Tibial nerve (tissue), 4 donors: ENCODE data around the gene NPLOC4. TPM values are rescaled to one million over a fixed set of nuclear protein-coding genes. Genes with fewer than 3 reads are reported as not detected.

Experiments used
- DNase-seq, 2 donors: peaks; one replicate each; pipeline ENCODE4 v3.0.0-alpha.2; 2019; ENCODE audit warnings: low spot score in 2 of 2
- H3K27ac ChIP-seq, 4 donors: fragments of 200-600 bp; sonication (generic) in 3 of 4; one replicate each; pipeline ENCODE4 v1.5.1; 2017 to 2019; ENCODE audit warnings: mild to moderate bottlenecking in 1 of 4
- H3K27me3 ChIP-seq, 2 donors: fragments of 200-600 bp; sonication (generic) in 1 of 2; one replicate each; pipeline versions ENCODE4 v1.5.1 to v1.6.0; 2017 to 2019
- H3K36me3 ChIP-seq, 3 donors: fragments of 200-600 bp; sonication (generic); one replicate each; pipeline ENCODE4 v1.5.1; 2018 to 2019
- H3K4me1 ChIP-seq, 4 donors: fragments of 200-600 bp; sonication (generic) in 3 of 4; one replicate each; pipeline ENCODE4 v1.5.1; 2017 to 2019
- H3K4me3 ChIP-seq, 4 donors: fragments of 200-600 bp; sonication (generic) in 3 of 4; one replicate each; pipeline ENCODE4 v1.5.1; 2017 to 2019; ENCODE audit warnings: mild to moderate bottlenecking in 1 of 4, moderate library complexity in 1 of 4
- H3K9me3 ChIP-seq, 4 donors: fragments of 200-600 bp; sonication (generic) in 3 of 4; one replicate each; pipeline ENCODE4 v1.5.1; 2017 to 2019
- EP300 ChIP-seq, 2 donors: sonication (generic); formaldehyde crosslinking; IDR thresholded peaks; one replicate each; pipeline ENCODE4 v1.6.1; 2017; ENCODE audit warnings: antibody characterized with exemption in 2 of 2, mild to moderate bottlenecking in 1 of 2
- POLR2A ChIP-seq, 2 donors: fragments of 450-650 bp; IDR thresholded peaks; one replicate each; pipeline ENCODE4 v1.6.1; 2017; ENCODE audit warnings: antibody characterized with exemption in 2 of 2, mild to moderate bottlenecking in 2 of 2, moderate library complexity in 2 of 2
- WGBS, 2 donors: methylation state at CpG; one replicate each; pipeline ENCODE4 v1.1.5; 2018; 5-methylcytosine and 5-hydroxymethylcytosine counted together
- total RNA-seq, 4 donors: library from RNA; depleted of rRNA; stranded (reverse); fragments of >200 nt; gene quantifications; one replicate each; pipeline ENCODE4 v1.1.0, GENCODE V29; 2016
- TF ChIP-seq, protein P1 (sequence below), 5 experiments: fragments of 200-600 bp in 3 of 5; fragments of 450-650 bp in 2 of 5; sonication (generic) in 3 of 5; IDR thresholded peaks; one replicate each; pipeline ENCODE4 v1.5.1; 2016 to 2019; ENCODE audit warnings: antibody characterized with exemption in 5 of 5, mild to moderate bottlenecking in 3 of 5, moderate library complexity in 2 of 5

NPLOC4 gene
- total RNA-seq, 4 donors from 2014 or later, result 51.1 to 79.2 (median 62.1) TPM

DNA sequence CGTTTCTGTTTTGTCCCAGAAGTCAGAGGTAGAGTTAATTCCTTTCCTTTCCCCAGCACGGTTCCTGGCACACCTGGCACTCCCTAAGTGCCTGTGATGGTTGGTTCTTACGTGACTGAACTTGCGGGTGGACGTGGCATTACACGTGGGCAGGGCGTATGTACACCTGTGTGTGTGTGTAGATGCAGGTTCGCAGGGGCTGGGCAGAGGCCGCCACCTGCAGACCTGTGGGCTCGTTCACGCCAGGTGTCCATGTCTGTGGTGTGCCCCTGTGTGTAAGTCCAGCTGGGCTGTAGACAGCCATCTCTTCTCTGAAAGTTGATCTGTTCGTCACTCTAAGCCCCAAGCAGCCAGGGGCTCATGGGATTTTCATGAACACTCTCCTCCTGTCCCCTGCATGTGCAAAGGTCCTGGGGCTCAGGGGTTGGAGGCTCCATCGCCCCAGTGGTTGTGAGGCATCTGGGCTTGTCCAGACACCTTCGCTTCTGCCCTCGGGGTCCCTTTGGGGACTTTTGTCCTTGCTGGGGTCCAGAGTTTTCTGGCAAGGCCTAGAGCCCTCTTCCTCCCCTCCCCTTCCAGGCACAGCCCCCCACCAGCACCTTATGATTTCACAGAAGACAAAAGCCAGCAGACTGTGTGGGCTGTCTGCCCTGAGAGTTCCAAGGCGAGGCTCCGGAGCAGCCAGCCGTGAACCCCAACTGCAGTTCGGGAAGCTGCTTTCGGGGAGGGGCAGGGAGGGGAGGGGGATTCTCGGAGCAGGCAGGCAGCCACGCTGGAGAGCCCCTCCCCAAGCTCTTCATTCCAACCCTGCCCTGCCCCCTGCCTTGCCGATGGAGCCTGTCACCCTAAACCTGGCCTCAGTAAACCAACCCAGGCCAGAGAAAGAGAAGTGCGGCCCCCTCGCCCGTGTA lies 114.2 kb downstream of the NPLOC4 start:
- Histone ChIP-seq H3K27me3 (peaks cover 0 to 51% of the 10 kb centered on the region in 2 donors), H3K4me3 (no peak overlapping the region), H3K27ac (no peak overlapping the region), H3K9me3 (no peaks in the 10 kb centered on the region), H3K4me1 (peaks cover 0 to 34% (median 20%) of the 10 kb centered on the region in 4 donors), H3K36me3 (no peaks in the 10 kb centered on the region)
- WGBS, 2 donors, result 61 to 64% methylated on average over 24 to 26 of the region's 26 CpGs
- no peak for DNase-seq
- TF ChIP-seq, protein P1, sequence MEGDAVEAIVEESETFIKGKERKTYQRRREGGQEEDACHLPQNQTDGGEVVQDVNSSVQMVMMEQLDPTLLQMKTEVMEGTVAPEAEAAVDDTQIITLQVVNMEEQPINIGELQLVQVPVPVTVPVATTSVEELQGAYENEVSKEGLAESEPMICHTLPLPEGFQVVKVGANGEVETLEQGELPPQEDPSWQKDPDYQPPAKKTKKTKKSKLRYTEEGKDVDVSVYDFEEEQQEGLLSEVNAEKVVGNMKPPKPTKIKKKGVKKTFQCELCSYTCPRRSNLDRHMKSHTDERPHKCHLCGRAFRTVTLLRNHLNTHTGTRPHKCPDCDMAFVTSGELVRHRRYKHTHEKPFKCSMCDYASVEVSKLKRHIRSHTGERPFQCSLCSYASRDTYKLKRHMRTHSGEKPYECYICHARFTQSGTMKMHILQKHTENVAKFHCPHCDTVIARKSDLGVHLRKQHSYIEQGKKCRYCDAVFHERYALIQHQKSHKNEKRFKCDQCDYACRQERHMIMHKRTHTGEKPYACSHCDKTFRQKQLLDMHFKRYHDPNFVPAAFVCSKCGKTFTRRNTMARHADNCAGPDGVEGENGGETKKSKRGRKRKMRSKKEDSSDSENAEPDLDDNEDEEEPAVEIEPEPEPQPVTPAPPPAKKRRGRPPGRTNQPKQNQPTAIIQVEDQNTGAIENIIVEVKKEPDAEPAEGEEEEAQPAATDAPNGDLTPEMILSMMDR (IDR thresholded peaks at IDR 0.05), result no peak
- no peak for TF ChIP-seq EP300 (IDR thresholded peaks at IDR 0.05)
- TF ChIP-seq POLR2A (IDR thresholded peaks at IDR 0.05), result no peak

DNA sequence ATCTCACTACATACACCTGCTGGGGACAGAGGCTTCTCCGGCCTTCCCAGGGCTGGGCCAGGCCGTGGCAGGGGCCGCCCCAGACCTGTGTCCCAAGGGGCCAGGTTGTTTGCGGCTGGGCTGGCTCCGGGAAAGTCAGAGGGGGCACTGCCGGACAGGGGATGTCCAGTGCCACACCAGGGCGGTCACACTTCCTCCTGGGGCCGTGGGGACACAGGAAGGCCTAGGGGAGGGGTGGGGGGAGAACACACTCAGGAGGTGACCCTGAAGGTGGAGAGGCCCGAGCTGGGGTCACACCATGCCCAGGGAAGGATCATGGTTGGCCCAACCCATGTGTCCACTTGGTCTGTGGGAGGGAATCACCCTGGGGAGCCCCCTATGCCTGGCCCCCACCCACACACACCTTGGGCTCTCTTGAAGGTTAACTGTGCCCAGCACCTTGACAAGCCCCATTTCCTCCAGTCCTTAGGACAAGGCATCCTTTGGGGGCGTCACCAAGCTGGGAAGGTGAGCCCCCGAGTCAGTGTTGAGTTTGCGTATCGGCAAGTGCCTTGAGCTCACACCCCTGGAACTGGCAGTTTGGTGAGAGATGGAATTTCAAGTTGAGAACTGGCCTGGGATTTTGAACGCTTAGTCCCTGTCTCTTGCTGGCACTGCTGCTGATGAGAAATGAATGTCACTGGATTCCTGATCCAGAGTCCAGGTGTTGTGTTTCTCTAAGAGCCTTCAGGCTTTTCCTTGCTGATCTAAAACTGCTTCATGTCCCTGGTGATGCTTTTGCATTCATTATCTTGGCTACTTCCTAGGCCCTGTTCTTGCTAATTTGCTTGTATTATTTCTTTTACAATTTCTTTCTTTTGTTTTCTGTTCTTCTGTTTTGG lies 116.7 kb downstream of the NPLOC4 start:
- H3K27me3 ChIP-seq, result peaks cover 0 to 26% of the 10 kb centered on the region in 2 donors
- peak overlapping the region in 1 of 4 donors; percentile 64 for H3K27ac ChIP-seq
- H3K4me1 ChIP-seq, result peaks cover 0 to 55% (median 42%) of the 10 kb centered on the region in 4 donors
- WGBS, 2 donors, result 65 to 69% methylated on average over 13 to 14 of the region's 14 CpGs
- DNase-seq, result no peak
- no peaks in the 10 kb centered on the region for H3K9me3 ChIP-seq
- no peak overlapping the region for H3K4me3 ChIP-seq
- TF ChIP-seq, protein P1 (IDR thresholded peaks at IDR 0.05), result no peak
- TF ChIP-seq POLR2A (IDR thresholded peaks at IDR 0.05) (no peak), EP300 (IDR thresholded peaks at IDR 0.05) (no peak)
- H3K36me3 ChIP-seq, result no peaks in the 10 kb centered on the region

DNA sequence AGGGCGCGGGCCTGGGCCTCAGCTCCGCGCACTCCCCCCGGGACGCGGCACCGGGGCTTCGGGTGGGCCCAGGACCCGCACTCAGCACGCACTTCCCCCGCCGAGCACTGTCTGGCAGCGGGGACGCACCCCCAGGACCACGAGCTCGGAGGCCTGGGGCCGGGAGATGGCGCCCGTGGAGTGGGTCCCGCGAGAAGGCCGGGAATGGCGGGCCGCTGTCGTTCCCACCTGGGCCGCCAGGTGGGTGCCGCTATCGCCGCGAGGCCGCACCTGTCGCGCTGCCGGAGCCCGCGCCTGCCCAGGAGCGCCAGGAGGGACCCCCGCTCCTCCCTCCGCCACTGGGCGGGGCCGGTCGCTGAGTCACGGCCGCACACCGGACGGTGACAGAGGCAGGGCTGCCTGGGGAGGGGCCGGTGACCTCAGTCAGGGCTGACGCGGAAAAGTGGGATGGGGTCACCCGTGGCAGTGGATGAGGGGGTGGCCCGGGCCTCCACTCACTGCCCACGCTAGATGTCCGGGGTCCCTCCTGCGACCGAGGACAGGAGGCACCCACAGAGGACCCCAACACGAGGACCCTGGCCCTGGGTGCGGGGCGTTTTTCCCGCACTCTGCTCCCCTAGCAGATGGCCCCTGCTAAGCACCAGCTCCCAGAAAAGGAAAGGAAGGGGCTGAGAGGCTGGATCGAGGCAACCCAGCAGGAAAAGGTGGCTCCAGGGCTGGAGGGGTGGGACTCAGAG lies 117.5 kb downstream of the NPLOC4 start:
- H3K36me3 ChIP-seq, result no peaks in the 10 kb centered on the region
- peak overlapping the region in 3 of 4 donors; percentile 64 to 100 (median 96) for H3K27ac ChIP-seq
- WGBS, 2 donors, result 6 to 10% methylated on average over 32 to 61 of the region's 61 CpGs
- peak overlapping the region; percentile 28 to 75 (median 44) for H3K4me3 ChIP-seq
- TF ChIP-seq EP300 (IDR thresholded peaks at IDR 0.05), result no peak
- TF ChIP-seq, protein P1 (IDR thresholded peaks at IDR 0.05), result peak in 4 of 5 experiments; percentile 28 to 58 (median 55)
- no peaks in the 10 kb centered on the region for H3K9me3 ChIP-seq
- peaks cover 0 to 56% (median 42%) of the 10 kb centered on the region in 4 donors for H3K4me1 ChIP-seq
- DNase-seq, result no peak
- peaks cover 0 to 19% of the 10 kb centered on the region in 2 donors for H3K27me3 ChIP-seq

DNA sequence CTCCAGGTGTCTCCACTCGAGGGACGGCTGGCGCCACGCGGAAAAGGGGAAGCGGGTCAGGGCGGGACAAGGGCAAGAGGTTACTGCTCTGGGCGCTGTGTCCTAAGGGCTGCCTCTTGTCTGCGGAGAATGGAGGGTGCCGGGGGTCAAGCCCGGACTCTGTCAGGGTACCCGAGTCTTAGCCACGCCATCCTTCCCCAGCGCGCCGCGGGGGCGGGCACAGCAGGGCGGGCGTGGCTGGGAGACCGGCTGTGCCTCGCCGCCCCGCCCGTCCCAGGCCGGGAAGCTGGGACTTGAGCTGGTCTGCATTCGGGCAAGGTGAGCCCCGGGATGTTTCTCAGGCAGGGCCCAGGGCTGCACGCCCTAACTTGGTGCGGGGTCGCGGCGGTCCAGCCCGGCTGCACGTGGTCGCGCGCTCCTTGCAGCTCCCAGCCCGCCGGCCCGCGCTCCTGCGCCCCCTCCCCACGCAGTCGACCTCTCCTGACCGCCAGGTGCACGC lies 118.1 kb downstream of the NPLOC4 start:
- Histone ChIP-seq H3K9me3 (no peaks in the 10 kb centered on the region), H3K4me1 (peaks cover 0 to 61% (median 45%) of the 10 kb centered on the region in 4 donors), H3K27me3 (peaks cover 0 to 13% of the 10 kb centered on the region in 2 donors), H3K27ac (peak overlapping the region in 3 of 4 donors; percentile 64 to 100 (median 96)), H3K4me3 (peak overlapping the region; percentile 28 to 75 (median 44)), H3K36me3 (no peaks in the 10 kb centered on the region)
- 0 to 4% methylated on average over 29 to 45 of the region's 47 CpGs for WGBS, 2 donors
- no peak for TF ChIP-seq POLR2A (IDR thresholded peaks at IDR 0.05)
- peak in 1 of 2 donors; percentile 10 for TF ChIP-seq EP300 (IDR thresholded peaks at IDR 0.05)
- TF ChIP-seq, protein P1 (IDR thresholded peaks at IDR 0.05), result no peak
- no peak for DNase-seq
